CD14-positive monocyte (primary cell): ENCODE results near the gene FAM118B. TPM values are rescaled to one million over a fixed set of nuclear protein-coding genes. Genes with fewer than 3 reads are reported as not detected.

Experiments
- DNase-seq, 3 donors: peaks; one replicate each; pipeline ENCODE4 v3.0.0-alpha.2; 2011 to 2022
- H2AFZ ChIP-seq: 2 replicates; pipeline ENCODE4 v1.6.0; 2012; ENCODE audit warnings: mild to moderate bottlenecking, low read depth, low read length, inconsistent platforms; ENCODE audit not compliant: insufficient read depth, poor library complexity, severe bottlenecking
- H3K27ac ChIP-seq, 2 donors: 1 replicate in 1 of 2; 2 replicates in 1 of 2; pipeline ENCODE4 v1.5.1; 2012 to 2013; ENCODE audit warnings: low read length in 2 of 2, control low read depth in 1 of 2, inconsistent platforms in 1 of 2, low read depth in 1 of 2, mild to moderate bottlenecking in 1 of 2
- H3K27me3 ChIP-seq, 2 donors: one replicate each; pipeline versions ENCODE4 v1.6.0 to v1.6.1; 2011 to 2013; ENCODE audit warnings: low read length in 2 of 2; ENCODE audit not compliant: control insufficient read depth in 2 of 2, insufficient read depth in 2 of 2
- H3K36me3 ChIP-seq, 2 donors: replicated peaks in 1 of 2; 1 replicate in 1 of 2; 2 replicates in 1 of 2; pipeline versions ENCODE4 v1.5.1 to v1.6.1; 2012 to 2013; ENCODE audit warnings: low read length in 2 of 2, control low read depth in 1 of 2, inconsistent platforms in 1 of 2, mild to moderate bottlenecking in 1 of 2; ENCODE audit not compliant: insufficient read depth in 2 of 2, control insufficient read depth in 1 of 2
- H3K4me1 ChIP-seq, 2 donors: 1 replicate in 1 of 2; 2 replicates in 1 of 2; pipeline versions ENCODE4 v1.5.1 to v1.6.1; 2012 to 2013; ENCODE audit warnings: low read length in 2 of 2, control low read depth in 1 of 2, inconsistent platforms in 1 of 2, mild to moderate bottlenecking in 1 of 2, moderate library complexity in 1 of 2; ENCODE audit not compliant: insufficient read depth in 2 of 2, control insufficient read depth in 1 of 2
- H3K4me2 ChIP-seq: replicated peaks from 2 replicates; pipeline ENCODE3; 2012; ENCODE audit warnings: low read length, moderate library complexity, mild to moderate bottlenecking; ENCODE audit not compliant: poor library complexity, severe bottlenecking; ENCODE audit errors: extremely low read depth
- H3K4me3 ChIP-seq, 3 experiments: fragments of 200-600 bp in 1 of 3; sonication (generic) in 1 of 3; replicated peaks in 1 of 3; 1 replicate in 2 of 3; 2 replicates in 1 of 3; pipeline ENCODE4 v1.5.1; 2011 to 2013; ENCODE audit warnings: low read length in 3 of 3, mild to moderate bottlenecking in 3 of 3, control low read depth in 2 of 3, low read depth in 2 of 3, inconsistent platforms in 1 of 3, moderate library complexity in 1 of 3
- H3K79me2 ChIP-seq: 2 replicates; pipeline ENCODE4 v1.6.0; 2012; ENCODE audit warnings: mild to moderate bottlenecking, control low read depth, inconsistent platforms, low read length, moderate library complexity; ENCODE audit not compliant: insufficient read depth
- H3K9ac ChIP-seq: 2 replicates; pipeline ENCODE4 v1.6.0; 2017; ENCODE audit warnings: low read length, mild to moderate bottlenecking; ENCODE audit not compliant: insufficient read depth, poor library complexity, severe bottlenecking
- H3K9me3 ChIP-seq, 2 donors: replicated peaks in 1 of 2; 1 replicate in 1 of 2; 2 replicates in 1 of 2; pipeline versions ENCODE4 v1.5.1 to v1.6.1; 2012 to 2013; ENCODE audit warnings: low read length in 2 of 2, control low read depth in 1 of 2; ENCODE audit not compliant: control insufficient read depth in 1 of 2, insufficient read depth in 1 of 2
- H4K20me1 ChIP-seq: 2 replicates; pipeline ENCODE4 v1.6.0; 2012; ENCODE audit warnings: mild to moderate bottlenecking, low read length, control low read depth, moderate library complexity; ENCODE audit not compliant: insufficient read depth
- H3K27ac Mint-ChIP-seq, 7 donors: one replicate each; pipeline ENCODE4 v1.8.0; 2020; ENCODE audit warnings: mild to moderate bottlenecking in 7 of 7, mixed read lengths in 7 of 7, moderate library complexity in 6 of 7, inconsistent platforms in 2 of 7
- H3K27me3 Mint-ChIP-seq, 3 donors: one replicate each; pipeline ENCODE4 v1.8.0; 2021 to 2022; ENCODE audit warnings: low read depth in 3 of 3, mild to moderate bottlenecking in 3 of 3, mixed read lengths in 3 of 3, moderate library complexity in 3 of 3, inconsistent platforms in 1 of 3
- H3K36me3 Mint-ChIP-seq, 2 donors: one replicate each; pipeline ENCODE4 v1.8.0; 2020; ENCODE audit warnings: mixed read lengths in 2 of 2, inconsistent platforms in 1 of 2, mild to moderate bottlenecking in 1 of 2
- H3K4me1 Mint-ChIP-seq: one replicate; pipeline ENCODE4 v1.8.0; 2020; ENCODE audit warnings: mild to moderate bottlenecking, mixed read lengths
- H3K4me3 Mint-ChIP-seq, 2 donors: one replicate each; pipeline ENCODE4 v1.8.0; 2020; ENCODE audit warnings: mild to moderate bottlenecking in 2 of 2, mixed read lengths in 2 of 2, moderate library complexity in 1 of 2
- H3K9me3 Mint-ChIP-seq, 7 donors: one replicate each; pipeline ENCODE4 v1.8.0; 2020 to 2022; ENCODE audit warnings: mixed read lengths in 7 of 7, mild to moderate bottlenecking in 6 of 7, moderate library complexity in 6 of 7, inconsistent platforms in 2 of 7
- WGBS: methylation state at CpG from one replicate; pipeline ENCODE4 v1.1.5; 2013; ENCODE audit warnings: missing lambda C conversion rate; ENCODE audit not compliant: insufficient coverage; 5-methylcytosine and 5-hydroxymethylcytosine counted together
- intact Hi-C, 2 donors: fragments of 100-400 bp; cut with micrococcal nuclease; formaldehyde crosslinking; loops; one replicate each; pipeline versions ENCODE4 v1.15.0 to v1.15.1; 2023
- polyA plus RNA-seq, 3 donors: library from polyadenylated mRNA; depleted of rRNA in 1 of 3; unstranded in 2 of 3; stranded (reverse) in 1 of 3; fragments of 300-500 nt in 2 of 3; fragments of >200 nt in 1 of 3; fragmentation: Illumina TruSeq in 2 of 3; gene quantifications; 1 replicate in 2 of 3; 2 replicates in 1 of 3; pipeline ENCODE4 v1.2.3, GENCODE V29; 2012 to 2021
- small RNA-seq: library from RNA; depleted of rRNA; stranded (forward); fragments of <200 nt; gene quantifications from one replicate; pipeline ENCODE3, GENCODE V24; 2012; ENCODE audit warnings: low read depth; ENCODE audit not compliant: insufficient read length
- TF ChIP-seq, protein P1 (sequence below): fragments of 200-600 bp; IDR thresholded peaks from one replicate; pipeline ENCODE4 v1.8.0; 2022; ENCODE audit warnings: antibody characterized with exemption, mild to moderate bottlenecking

The FAM118B gene
- polyA plus RNA-seq, 3 donors, result 13.6 to 18.7 (median 16.5) TPM

DNA sequence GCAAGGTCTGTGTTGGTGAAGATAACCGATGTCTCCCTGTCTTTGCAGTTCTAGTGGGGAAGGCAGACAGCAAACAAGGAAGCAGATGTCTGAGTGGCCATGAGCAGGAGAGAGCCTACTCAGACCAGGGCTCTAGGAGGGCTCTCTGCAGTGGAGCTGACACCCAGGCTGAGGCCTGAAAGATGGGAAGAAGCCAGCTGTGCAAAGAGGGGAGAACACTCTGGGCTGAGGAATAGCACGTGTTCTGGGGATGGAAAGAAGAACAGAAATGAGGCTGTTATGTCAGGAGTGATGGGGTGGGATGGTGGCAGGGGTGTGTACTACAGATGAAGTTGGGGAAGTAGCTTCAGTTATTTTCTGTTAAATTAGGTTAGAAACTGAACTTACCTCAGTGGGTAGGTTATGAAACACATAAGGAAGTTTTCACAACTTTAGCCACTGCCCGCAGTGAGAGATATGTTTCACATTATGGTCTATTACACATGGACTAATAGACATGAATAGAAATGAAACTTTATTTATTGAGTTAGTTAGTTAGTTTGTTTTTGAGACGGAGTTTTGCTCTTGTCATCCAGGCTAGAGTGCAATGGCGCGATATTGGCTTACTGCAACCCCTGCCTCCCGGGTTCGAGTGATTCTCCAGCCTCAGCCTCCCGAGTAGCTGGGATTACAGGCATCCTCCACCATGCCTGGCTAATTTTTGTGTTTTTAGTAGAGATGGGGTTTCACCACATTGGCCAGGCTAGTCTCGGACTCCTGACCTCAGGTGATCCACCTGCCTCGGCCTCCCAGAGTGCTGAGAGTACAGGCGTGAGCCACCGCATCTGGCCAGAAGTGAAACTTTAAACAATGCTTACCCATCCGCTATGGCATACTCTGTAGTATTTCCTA lies 100.1 kb downstream of the FAM118B start:
- whole genome bisulfite sequencing, result 3% methylated on average over 8 of the region's 14 CpGs
- peak overlapping the region; percentile 35 for H3K9ac ChIP-seq
- peaks cover 0 to 4% of the 10 kb centered on the region in 2 donors for H3K9me3 ChIP-seq
- peaks cover 55% of the 10 kb centered on the region for H3K4me1 Mint-ChIP-seq
- H3K4me2 ChIP-seq, result peak overlapping the region; percentile 60
- H4K20me1 ChIP-seq, result no peaks in the 10 kb centered on the region
- H3K36me3 ChIP-seq, result peaks cover 4 to 25% of the 10 kb centered on the region in 2 donors
- no peaks in the 10 kb centered on the region for H3K27me3 ChIP-seq
- peaks cover 34% of the 10 kb centered on the region for H3K79me2 ChIP-seq
- peaks cover 25 to 42% of the 10 kb centered on the region in 2 donors for H3K36me3 Mint-ChIP-seq
- no peaks in the 10 kb centered on the region for H3K9me3 Mint-ChIP-seq
- peak overlapping the region; percentile 3 to 68 (median 37) for H3K4me3 ChIP-seq
- H3K27me3 Mint-ChIP-seq, result no peaks in the 10 kb centered on the region
- H3K4me3 Mint-ChIP-seq, result peak overlapping the region; percentile 69 to 73
- peak overlapping the region; percentile 74 to 84 for H3K27ac ChIP-seq
- TF ChIP-seq, protein P1, sequence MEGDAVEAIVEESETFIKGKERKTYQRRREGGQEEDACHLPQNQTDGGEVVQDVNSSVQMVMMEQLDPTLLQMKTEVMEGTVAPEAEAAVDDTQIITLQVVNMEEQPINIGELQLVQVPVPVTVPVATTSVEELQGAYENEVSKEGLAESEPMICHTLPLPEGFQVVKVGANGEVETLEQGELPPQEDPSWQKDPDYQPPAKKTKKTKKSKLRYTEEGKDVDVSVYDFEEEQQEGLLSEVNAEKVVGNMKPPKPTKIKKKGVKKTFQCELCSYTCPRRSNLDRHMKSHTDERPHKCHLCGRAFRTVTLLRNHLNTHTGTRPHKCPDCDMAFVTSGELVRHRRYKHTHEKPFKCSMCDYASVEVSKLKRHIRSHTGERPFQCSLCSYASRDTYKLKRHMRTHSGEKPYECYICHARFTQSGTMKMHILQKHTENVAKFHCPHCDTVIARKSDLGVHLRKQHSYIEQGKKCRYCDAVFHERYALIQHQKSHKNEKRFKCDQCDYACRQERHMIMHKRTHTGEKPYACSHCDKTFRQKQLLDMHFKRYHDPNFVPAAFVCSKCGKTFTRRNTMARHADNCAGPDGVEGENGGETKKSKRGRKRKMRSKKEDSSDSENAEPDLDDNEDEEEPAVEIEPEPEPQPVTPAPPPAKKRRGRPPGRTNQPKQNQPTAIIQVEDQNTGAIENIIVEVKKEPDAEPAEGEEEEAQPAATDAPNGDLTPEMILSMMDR, result peak; percentile 13
- H3K4me1 ChIP-seq, result peaks cover 51 to 59% of the 10 kb centered on the region in 2 donors
- intact Hi-C loops, result loop anchor here (2.0 to 5.0 kb wide), 4 partner anchors 46 to 169 kb away; partner anchors contain the start of gene ST3GAL4 (in 1 of the 2)
- peak overlapping the region; percentile 90 to 95 (median 92) for H3K27ac Mint-ChIP-seq
- no peak overlapping the region for H2AFZ ChIP-seq
- DNase-seq, result peak; percentile 70 to 87 (median 78)

Small RNA genes within 50 kb of the gene (small RNA-seq; reads per million reads assigned to genes)
- not detected for gene AP001893.2
- not detected for gene RN7SL351P
- gene RNU4-86P, result not detected

Other genes starting within 250 kb of the FAM118B start
- gene CDON, start 148.9 kb upstream of the FAM118B start, polyA plus RNA-seq, result under 1 TPM in 1 of 3 donors, not detected in 2; 0.01 TPM
- gene RPUSD4, start 132 bp upstream of the FAM118B start, polyA plus RNA-seq, result 10 to 100 TPM in 2 of 3 donors, 1 to 10 TPM in 1; 9.0 to 15.5 (median 10.3) TPM
- gene SRPRA, start 57.1 kb downstream of the FAM118B start, polyA plus RNA-seq, result 100 to 1,000 TPM in 1 of 3 donors, 10 to 100 TPM in 2; 68.7 to 123 (median 87.6) TPM
- 10 to 100 TPM; 15.2 to 18.0 (median 15.4) TPM for gene FOXRED1, start 57.4 kb downstream of the FAM118B start, polyA plus RNA-seq
- 10 to 100 TPM in 2 of 3 donors, 1 to 10 TPM in 1; 7.0 to 13.8 (median 11.1) TPM for gene TIRAP, start 71.3 kb downstream of the FAM118B start, polyA plus RNA-seq
- gene DCPS, start 92.3 kb downstream of the FAM118B start, polyA plus RNA-seq, result 10 to 100 TPM; 26.3 to 30.7 (median 30.4) TPM
- 10 to 100 TPM in 2 of 3 donors, 1 to 10 TPM in 1; 7.8 to 14.3 (median 10.1) TPM for gene ST3GAL4, start 143.9 kb downstream of the FAM118B start, polyA plus RNA-seq